SH-SY5Y (cell line): ENCODE measurements around the gene APP.

Experiments
- GATA2 ChIP-seq: IDR thresholded peaks from 2 replicates; pipeline ENCODE4 v1.6.1; 2011; ENCODE audit warnings: mild to moderate bottlenecking, low read depth, low read length
- GATA3 ChIP-seq: IDR thresholded peaks from 2 replicates; pipeline ENCODE4 v1.6.1; 2011; ENCODE audit warnings: low read depth, mild to moderate bottlenecking, low read length, moderate library complexity

The APP gene

DNA sequence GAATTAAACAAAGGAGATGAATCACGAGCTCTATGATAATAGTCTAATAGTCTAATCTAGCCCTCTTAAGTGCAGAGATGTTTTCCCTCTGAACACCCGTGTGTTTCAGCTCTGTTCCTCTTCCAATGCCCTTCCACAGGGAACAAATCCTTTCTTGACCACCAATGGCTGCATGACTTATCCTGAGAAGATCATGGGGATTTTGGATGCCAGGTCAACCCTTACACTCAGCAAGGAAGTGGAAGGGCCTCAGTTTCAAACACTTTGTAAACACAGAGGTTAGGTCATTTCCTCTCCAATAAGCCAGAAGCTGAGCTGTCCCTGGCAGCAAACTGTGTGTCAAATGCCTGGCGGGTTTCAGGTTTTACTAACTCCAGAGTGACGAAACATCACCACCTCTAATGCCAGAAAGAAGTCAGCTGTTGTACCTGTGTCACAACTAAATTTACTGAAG lies 235.8 kb downstream of the APP start:
- no peak for TF ChIP-seq GATA3
- TF ChIP-seq GATA2 = no peak

- no peak for TF ChIP-seq GATA2
Measured at GRCh38 chr21:25934130-25934529, 236.4 kb downstream of the APP start.

GRCh38 chr21:25931765-25932164 lies 238.8 kb downstream of the APP start:
- TF ChIP-seq GATA3 (no peak), GATA2 (no peak)

DNA sequence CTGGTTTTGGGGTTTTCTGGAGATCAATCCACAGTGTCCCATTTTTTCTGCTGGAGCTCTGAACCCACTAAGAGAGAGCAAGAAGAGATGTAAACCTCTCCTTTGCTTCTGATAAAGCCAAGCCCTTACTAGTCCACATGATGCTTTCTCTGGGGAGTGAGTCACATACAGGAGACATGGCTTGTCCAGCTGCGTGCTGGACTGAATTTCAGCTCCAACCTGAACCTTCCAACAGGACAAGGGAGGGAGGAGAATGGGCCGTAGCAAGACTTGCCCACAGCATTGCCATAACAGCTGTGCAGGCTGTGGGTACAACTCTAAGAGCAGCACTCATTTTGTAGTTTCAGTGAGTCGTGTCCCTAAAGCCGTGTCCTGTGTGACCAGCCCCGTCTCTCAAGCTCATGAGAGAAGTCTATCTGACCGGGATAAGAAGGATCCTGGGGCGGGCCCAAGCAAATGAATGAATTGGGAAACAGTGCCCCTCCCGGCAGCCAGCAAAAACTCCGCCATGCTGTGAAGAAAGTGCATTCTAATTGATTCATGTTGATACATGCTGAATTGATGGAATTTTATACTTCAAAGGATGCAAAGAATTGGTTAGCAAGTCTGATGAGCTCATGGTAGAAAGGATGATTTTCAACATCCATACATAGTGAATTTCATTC lies 240.6 kb downstream of the APP start:
- TF ChIP-seq GATA3 (no peak), GATA2 (no peak)

DNA sequence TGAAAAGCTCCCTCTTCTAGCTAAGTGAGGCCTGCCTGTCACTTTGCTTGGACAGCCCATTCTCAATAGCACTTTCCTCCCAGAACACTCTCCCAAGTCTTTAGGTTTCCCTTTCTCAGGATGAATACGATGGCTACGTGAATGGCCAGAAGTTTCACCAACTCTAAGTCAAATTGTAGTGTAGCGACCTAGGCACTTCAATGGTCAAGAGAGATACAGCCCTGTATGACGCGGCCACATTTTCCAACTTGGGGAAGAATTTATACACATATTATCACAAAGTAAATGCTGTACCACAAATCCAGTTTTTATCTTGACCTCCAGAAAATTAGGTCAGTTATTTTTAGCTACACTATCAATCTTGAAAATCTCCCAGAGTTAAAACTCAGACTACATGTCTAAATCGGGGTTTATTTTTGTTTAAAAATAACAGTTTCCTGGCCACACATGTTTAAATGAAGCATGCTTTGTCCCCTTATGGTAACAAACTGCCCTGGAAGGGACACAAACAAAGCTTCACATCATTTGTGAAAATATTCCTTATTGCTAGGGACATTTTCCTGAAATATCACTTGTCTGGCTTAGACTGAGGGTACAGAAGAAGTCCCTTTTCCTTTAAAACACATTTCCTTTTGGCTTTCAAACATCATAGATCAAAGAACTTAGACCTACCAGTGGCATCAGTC lies 243.2 kb downstream of the APP start:
- TF ChIP-seq GATA3 (no peak), GATA2 (no peak)

- TF ChIP-seq GATA2 = no peak
- TF ChIP-seq GATA3 = no peak
Measured at GRCh38 chr21:25925936-25926335, 244.6 kb downstream of the APP start.

GRCh38 chr21:25925064-25925800 lies 245.3 kb downstream of the APP start:
- TF ChIP-seq GATA3 (no peak), GATA2 (no peak)

- no peak for TF ChIP-seq GATA3
- TF ChIP-seq GATA2 = no peak
Measured at GRCh38 chr21:25916226-25916625, 254.3 kb downstream of the APP start.

DNA sequence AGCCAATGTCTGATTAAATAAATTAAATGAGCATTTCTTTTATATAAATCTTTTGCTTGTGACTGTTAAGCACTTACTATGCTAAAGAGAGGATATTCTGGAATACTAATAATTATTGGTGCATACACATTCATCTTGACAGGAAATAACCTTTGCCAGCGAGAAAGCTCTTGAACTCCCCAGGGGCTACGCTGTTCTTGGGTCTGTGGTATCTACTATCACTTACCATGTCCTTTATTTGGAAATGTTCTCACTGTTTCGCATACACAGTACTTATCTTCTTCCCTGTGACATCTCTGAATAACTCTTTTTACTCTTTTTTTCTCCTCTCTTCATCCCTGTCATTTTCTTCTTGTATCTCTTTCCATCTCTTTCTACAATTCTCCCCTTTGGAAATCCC lies 257.1 kb downstream of the APP start:
- TF ChIP-seq GATA3 = no peak
- no peak for TF ChIP-seq GATA2

GRCh38 chr21:25912402-25912746 lies 258.2 kb downstream of the APP start:
- TF ChIP-seq GATA3 = no peak
- TF ChIP-seq GATA2 = no peak

GRCh38 chr21:25911730-25912401 lies 258.7 kb downstream of the APP start:
- TF ChIP-seq GATA2 = no peak
- no peak for TF ChIP-seq GATA3

DNA sequence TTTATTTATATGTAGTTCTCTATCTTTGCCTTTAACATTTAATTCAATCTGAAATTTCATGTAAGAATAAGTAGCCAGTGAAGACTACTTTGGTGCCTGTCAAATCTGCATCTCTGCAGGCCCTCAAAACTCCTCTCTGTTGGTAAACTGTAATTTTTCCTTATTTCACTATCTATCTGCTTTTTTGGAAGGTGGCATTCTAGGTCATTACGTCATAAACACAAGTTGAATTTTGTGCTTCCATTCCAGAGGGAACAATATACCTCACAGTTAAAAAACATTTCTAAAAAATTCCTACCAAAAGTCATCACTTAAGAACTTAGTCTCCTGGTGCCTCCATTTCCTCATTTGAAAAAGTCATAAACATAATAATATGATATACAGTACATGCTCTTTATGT lies 259.8 kb downstream of the APP start:
- TF ChIP-seq GATA2 = no peak
- no peak for TF ChIP-seq GATA3

- TF ChIP-seq GATA2 (no peak), GATA3 (no peak)
Measured at GRCh38 chr21:25909341-25909740, 261.2 kb downstream of the APP start.

- TF ChIP-seq GATA2 (no peak), GATA3 (no peak)
Measured at GRCh38 chr21:25908495-25908894, 262.1 kb downstream of the APP start.
